GM19351 (cell line): ENCODE results near the gene PRR5L.
"Not testable (repeated sequence)": the region's sequence is repeated elsewhere in the genome, so short reads cannot be mapped to it uniquely, and the experiment has no call there.

ENCODE experiments used
- ATAC-seq: cut with Tn5 transposase; IDR thresholded peaks from one replicate; pipeline ENCODE4 v1.9.1; 2021; ENCODE audit warnings: mild to moderate bottlenecking, moderate library complexity; ENCODE audit not compliant: unreplicated experiment

The PRR5L gene

GRCh38 chr11:36454941-36455631 lies 159.0 kb downstream of the PRR5L start:
- no peak for ATAC-seq

- ATAC-seq, result no peak
Measured at GRCh38 chr11:36455658-36456111, 159.6 kb downstream of the PRR5L start.

GRCh38 chr11:36456156-36456555 lies 160.1 kb downstream of the PRR5L start:
- no peak for ATAC-seq

- no peak for ATAC-seq
Measured at GRCh38 chr11:36458129-36458915, 162.2 kb downstream of the PRR5L start.

GRCh38 chr11:36459046-36459445 lies 163.0 kb downstream of the PRR5L start:
- no peak for ATAC-seq

- ATAC-seq, result no peak
Measured at GRCh38 chr11:36460220-36460619, 164.1 kb downstream of the PRR5L start.

- no peak for ATAC-seq
Measured at GRCh38 chr11:36462321-36462720, 166.2 kb downstream of the PRR5L start.

GRCh38 chr11:36463781-36464180 lies 167.7 kb downstream of the PRR5L start:
- no peak for ATAC-seq

- no peak for ATAC-seq
Measured at GRCh38 chr11:36464720-36465119, 168.6 kb downstream of the PRR5L start.

GRCh38 chr11:36465449-36466163 lies 169.5 kb downstream of the PRR5L start:
- ATAC-seq, result no peak

GRCh38 chr11:36467012-36467411 lies 170.9 kb downstream of the PRR5L start:
- ATAC-seq, result no peak

GRCh38 chr11:36467916-36468315 lies 171.8 kb downstream of the PRR5L start:
- ATAC-seq, result no peak

GRCh38 chr11:36469063-36469462 lies 173.0 kb downstream of the PRR5L start:
- no peak for ATAC-seq

- peak; percentile 50 for ATAC-seq
Measured at GRCh38 chr11:36469881-36470802, 174.1 kb downstream of the PRR5L start.

- ATAC-seq, result no peak
Measured at GRCh38 chr11:36471577-36471976, 175.5 kb downstream of the PRR5L start.

- no peak for ATAC-seq
Measured at GRCh38 chr11:36475192-36475591, 179.1 kb downstream of the PRR5L start.

GRCh38 chr11:36478700-36479329 lies 182.7 kb downstream of the PRR5L start:
- no peak for ATAC-seq

GRCh38 chr11:36480833-36481232 lies 184.7 kb downstream of the PRR5L start:
- no peak for ATAC-seq

- not testable (repeated sequence) for ATAC-seq
Measured at GRCh38 chr11:36483042-36483441, 187.0 kb downstream of the PRR5L start.
